Hepatic stellate cell (primary cell): Measurements from ENCODE around the gene RRBP1.

Experiments
- DNase-seq: peaks from one replicate; pipeline ENCODE4 v3.0.0; 2011; ENCODE audit warnings: low spot score

Gene RRBP1

GRCh38 chr20:17646961-17647301 lies 35.1 kb downstream of the RRBP1 start:
- no peak for DNase-seq

GRCh38 chr20:17646209-17646960 lies 35.7 kb downstream of the RRBP1 start:
- no peak for DNase-seq

- DNase-seq, result no peak
These were observed 36.4 kb downstream of the RRBP1 start for GRCh38 chr20:17645546-17646208.

GRCh38 chr20:17645010-17645409 lies 37.0 kb downstream of the RRBP1 start:
- no peak for DNase-seq

- no peak for DNase-seq
These were observed 37.6 kb downstream of the RRBP1 start for GRCh38 chr20:17644451-17644850.

- no peak for DNase-seq
These were observed 38.4 kb downstream of the RRBP1 start for GRCh38 chr20:17643531-17644188.

GRCh38 chr20:17642404-17643269 lies 39.4 kb downstream of the RRBP1 start:
- DNase-seq, result no peak

- no peak for DNase-seq
These were observed 40.0 kb downstream of the RRBP1 start for GRCh38 chr20:17641993-17642392.

- no peak for DNase-seq
These were observed 40.5 kb downstream of the RRBP1 start for GRCh38 chr20:17641520-17641964.

- no peak for DNase-seq
These were observed 41.1 kb downstream of the RRBP1 start for GRCh38 chr20:17640875-17641378.

GRCh38 chr20:17640146-17640874 lies 41.7 kb downstream of the RRBP1 start:
- no peak for DNase-seq

GRCh38 chr20:17638835-17639407 lies 43.1 kb downstream of the RRBP1 start:
- no peak for DNase-seq

GRCh38 chr20:17637985-17638640 lies 43.9 kb downstream of the RRBP1 start:
- no peak for DNase-seq

GRCh38 chr20:17637413-17637780 lies 44.6 kb downstream of the RRBP1 start:
- no peak for DNase-seq

- no peak for DNase-seq
These were observed 45.3 kb downstream of the RRBP1 start for GRCh38 chr20:17636523-17637412.

GRCh38 chr20:17635332-17636244 lies 46.5 kb downstream of the RRBP1 start:
- DNase-seq, result no peak

- no peak for DNase-seq
These were observed 47.2 kb downstream of the RRBP1 start for GRCh38 chr20:17634661-17635331.
